DMS114 treated with DMSO at 0.1 percent for 48 hours (cell line): Measurements from ENCODE around the gene SH2D3A.
"Not testable (repeated sequence)": the region's sequence is repeated elsewhere in the genome, so short reads cannot be mapped to it uniquely, and the experiment has no call there.

ENCODE experiments used
- DNase-seq: peaks from one replicate; lab custom pipeline; 2025; ENCODE audit not compliant: unreplicated experiment; lab: John Stamatoyannopoulos, UW

SH2D3A gene

GRCh38 chr19:6767357-6768235 is at the start of gene SH2D3A:
SH2D3A (minus strand) TSS chr19:6767435; CDS start chr19:6763748, 3,687 bp downstream.
- peak; percentile 85 for DNase-seq

- DNase-seq, result no peak
Measured at GRCh38 chr19:6813659-6814058, 46.4 kb upstream of the SH2D3A start.

GRCh38 chr19:6812612-6813011 is 45.4 kb upstream of the SH2D3A start:
- DNase-seq, result no peak

GRCh38 chr19:6811906-6812305 is 44.7 kb upstream of the SH2D3A start:
- DNase-seq, result peak; percentile 38

- DNase-seq, result no peak
Measured at GRCh38 chr19:6811378-6811777, 44.1 kb upstream of the SH2D3A start.

- DNase-seq, result no peak
Measured at GRCh38 chr19:6809262-6809661, 42.0 kb upstream of the SH2D3A start.

DNA sequence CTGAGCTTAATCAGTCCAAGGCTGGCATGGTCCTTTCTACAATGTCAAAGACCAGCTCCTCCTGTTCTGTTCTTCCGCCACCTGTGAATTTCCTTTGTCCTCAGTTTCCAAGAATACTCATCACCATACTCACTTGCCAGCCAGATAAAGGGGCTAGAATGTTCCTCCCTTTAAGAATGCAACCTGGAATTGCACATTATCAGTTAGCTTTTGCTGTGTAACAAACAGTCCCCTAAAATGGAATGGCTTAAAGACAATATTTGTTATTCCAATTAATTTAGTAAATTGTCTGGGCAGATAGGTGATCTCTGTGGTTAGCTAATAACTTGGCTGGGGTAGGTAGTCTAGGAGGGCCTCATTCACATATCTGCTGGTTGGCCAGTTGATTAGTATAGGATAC is 41.3 kb upstream of the SH2D3A start:
- DNase-seq, result no peak

DNA sequence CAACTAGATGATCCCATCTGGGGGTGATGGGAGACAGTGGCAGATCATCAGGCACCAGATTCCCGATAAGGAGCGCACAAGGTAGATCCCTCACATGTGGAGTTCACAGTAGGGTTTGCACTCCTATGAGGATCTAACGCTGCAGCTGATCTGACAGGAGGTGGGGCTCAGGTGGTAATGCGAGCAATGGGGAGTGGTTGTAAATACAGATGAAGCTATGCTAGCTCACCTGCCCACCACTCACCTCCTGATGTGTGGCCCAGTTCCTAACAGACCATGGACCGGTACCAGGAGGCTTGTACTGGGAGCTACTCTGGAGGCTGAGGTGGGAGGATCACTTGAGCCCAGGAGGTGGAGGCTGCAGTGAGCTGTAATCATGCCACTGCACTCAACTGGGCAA is 40.1 kb upstream of the SH2D3A start:
- DNase-seq, result no peak

GRCh38 chr19:6806488-6806887 is 39.3 kb upstream of the SH2D3A start:
- DNase-seq, result no peak

DNA sequence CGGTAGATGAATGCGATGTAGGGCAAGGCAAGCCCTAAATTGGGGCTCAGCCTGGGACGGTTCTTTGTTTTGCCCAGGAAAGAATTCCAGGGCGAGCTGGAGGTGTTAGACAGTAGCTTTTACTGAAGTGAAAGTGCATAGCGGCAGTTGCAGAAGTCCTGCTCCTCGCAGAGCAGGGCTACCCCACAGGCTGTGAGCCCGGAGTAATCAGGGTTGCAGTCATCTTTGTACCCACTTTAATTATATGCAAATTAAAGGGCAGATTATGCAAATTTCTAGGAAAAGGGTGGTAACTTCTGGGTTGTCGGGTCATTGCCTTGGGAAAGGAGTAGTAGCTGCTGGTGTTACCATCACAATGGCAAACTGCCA is 35.8 kb upstream of the SH2D3A start:
- no peak for DNase-seq

DNA sequence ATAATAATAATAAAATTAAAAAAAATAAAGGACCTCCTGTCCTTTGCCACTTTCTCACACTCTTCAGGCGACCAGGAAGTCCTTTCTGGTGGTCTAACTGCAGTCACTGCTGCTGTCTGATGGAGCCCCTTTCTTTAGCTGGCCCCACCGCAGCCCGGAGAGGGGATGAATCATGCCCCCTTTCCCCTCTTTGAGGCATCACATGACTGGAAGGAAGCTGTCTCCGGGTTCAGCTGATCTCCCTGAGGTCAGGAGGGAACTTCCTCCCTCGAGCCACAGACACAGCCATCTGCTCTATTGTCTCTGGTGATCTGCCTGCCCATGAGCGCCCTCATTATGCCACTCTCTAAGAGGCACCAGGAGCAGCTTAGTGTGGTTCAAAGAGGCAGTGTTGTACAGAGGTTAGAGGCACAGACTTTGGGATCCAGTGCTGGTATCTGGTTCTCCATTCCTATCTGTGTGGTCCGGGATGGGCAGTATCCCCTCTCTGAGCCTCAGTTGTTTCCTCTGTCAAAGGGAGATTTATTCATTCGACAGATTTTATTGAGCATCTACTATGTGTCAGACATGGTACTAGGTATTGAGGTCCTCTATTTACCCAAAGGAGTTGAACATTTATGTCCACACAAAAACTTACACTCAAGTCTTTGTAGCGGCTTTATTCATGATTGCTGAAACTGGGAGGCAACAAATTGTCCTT is 35.3 kb upstream of the SH2D3A start:
- DNase-seq, result no peak

- no peak for DNase-seq
Measured at GRCh38 chr19:6801485-6802086, 34.4 kb upstream of the SH2D3A start.

- DNase-seq, result no peak
Measured at GRCh38 chr19:6800991-6801484, 33.8 kb upstream of the SH2D3A start.

GRCh38 chr19:6800160-6800790 is 33.0 kb upstream of the SH2D3A start:
- DNase-seq, result not testable (repeated sequence)

- no peak for DNase-seq
Measured at GRCh38 chr19:6797646-6798045, 30.4 kb upstream of the SH2D3A start.

- DNase-seq, result no peak
Measured at GRCh38 chr19:6796278-6796677, 29.0 kb upstream of the SH2D3A start.

DNA sequence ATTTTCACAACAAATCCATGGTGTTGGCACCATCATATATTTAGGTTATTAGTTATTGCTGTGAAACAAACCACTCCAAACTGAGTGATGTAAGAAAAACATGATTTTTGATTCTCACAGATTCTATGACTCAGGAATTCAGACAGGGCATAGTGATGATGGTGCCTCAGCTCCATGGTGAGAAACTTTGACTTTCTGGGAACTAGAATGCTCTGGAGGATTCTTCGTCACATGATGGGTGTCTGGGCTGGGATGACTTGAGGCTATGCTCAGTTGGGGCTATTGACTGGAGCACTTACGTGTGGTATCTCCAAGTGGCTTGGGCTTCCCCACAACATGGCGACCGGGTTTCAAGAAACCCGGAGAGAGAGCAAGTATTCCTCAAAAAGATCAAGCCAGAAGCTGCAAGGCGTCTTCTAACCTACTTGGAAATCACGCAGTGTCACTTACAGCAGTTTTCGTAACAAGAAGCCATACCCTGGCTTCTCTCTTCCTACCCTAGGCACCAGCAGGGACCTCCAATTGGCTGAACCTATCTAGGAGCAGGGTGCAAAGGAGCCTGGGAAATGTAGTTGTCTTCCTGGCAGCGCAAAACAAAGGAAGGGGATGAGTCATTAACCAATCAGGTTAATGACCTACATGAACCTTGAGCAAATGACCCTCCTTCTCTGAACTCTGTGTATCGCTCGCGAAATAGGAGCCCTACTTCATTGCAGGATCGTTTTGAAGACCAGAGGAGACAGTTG is 27.6 kb upstream of the SH2D3A start:
- no peak for DNase-seq

- no peak for DNase-seq
Measured at GRCh38 chr19:6793973-6794372, 26.7 kb upstream of the SH2D3A start.

- no peak for DNase-seq
Measured at GRCh38 chr19:6793411-6793810, 26.2 kb upstream of the SH2D3A start.

- DNase-seq, result no peak
Measured at GRCh38 chr19:6791237-6791636, 24.0 kb upstream of the SH2D3A start.
